ENCODE measurements around the gene ZBTB1. TPM values are rescaled to one million over a fixed set of nuclear protein-coding genes. Genes with fewer than 3 reads are reported as not detected.

The ZBTB1 gene
- total and polyA plus RNA-seq, 9 of the 15 experiments (the other 6 are each of a cell fraction or from before 2014, with no cell fraction given), result 2.3 to 16.5 (median 9.0) TPM

DNA sequence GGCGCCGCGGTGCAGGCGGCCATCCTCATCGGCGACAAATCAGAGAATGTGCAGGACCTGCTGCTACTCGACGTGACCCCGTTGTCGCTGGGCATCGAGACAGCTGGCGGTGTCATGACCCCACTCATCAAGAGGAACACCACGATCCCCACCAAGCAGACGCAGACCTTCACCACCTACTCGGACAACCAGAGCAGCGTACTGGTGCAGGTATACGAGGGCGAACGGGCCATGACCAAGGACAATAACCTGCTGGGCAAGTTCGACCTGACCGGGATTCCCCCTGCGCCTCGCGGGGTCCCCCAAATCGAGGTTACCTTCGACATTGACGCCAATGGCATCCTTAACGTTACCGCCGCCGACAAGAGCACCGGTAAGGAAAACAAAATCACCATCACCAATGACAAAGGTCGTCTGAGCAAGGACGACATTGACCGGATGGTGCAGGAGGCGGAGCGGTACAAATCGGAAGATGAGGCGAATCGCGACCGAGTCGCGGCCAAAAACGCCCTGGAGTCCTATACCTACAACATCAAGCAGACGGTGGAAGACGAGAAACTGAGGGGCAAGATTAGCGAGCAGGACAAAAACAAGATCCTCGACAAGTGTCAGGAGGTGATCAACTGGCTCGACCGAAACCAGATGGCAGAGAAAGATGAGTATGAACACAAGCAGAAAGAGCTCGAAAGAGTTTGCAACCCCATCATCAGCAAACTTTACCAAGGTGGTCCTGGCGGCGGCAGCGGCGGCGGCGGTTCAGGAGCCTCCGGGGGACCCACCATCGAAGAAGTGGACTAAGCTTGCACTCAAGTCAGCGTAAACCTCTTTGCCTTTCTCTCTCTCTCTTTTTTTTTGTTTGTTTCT lies 37.6 kb downstream of the ZBTB1 start:
- Histone ChIP-seq H4K20me1 (replicated peaks; ENCODE audit: control insufficient read depth, insufficient read depth, low read length) (no peaks in the 10 kb centered on the region), H3K79me2 (ENCODE audit: control insufficient read depth, insufficient read depth, low read length) (no peaks in the 10 kb centered on the region), H3K4me3 (no peak overlapping the region), H2AFZ (ENCODE audit: low read depth, low read length) (no peak overlapping the region), H3K27ac (ENCODE audit: extremely low read depth, low read depth, low read length) (no peak overlapping the region), H3K9ac (ENCODE audit: insufficient read depth in 1 of 2, low read depth in 2 of 2, low read length in 2 of 2) (no peak overlapping the region), H3K9me3 (replicated peaks; ENCODE audit: control insufficient read depth, insufficient read depth, low read depth, low read length) (no peaks in the 10 kb centered on the region; the same call in 1 of the 2 replicates), H3K27me3 (ENCODE audit: control insufficient read depth in 2 of 2, insufficient read depth in 2 of 2, low read length in 2 of 2) (peaks cover 2 to 7% of the 10 kb centered on the region in 2 experiments; a peak in 1 of 5 replicates), H3K36me3 (ENCODE audit: control insufficient read depth, insufficient read depth, low read length) (no peaks in the 10 kb centered on the region), H3K4me2 (ENCODE audit: insufficient read depth, low read length) (no peak overlapping the region), H3K4me1 (replicated peaks in 1 of 2; ENCODE audit: control insufficient read depth in 2 of 2, insufficient read depth in 2 of 2, low read length in 2 of 2) (peaks cover 0 to 8% of the 10 kb centered on the region in 2 experiments; a peak in 1 of 5 replicates), H3K9me1 (ENCODE audit: control insufficient read depth, insufficient read depth, low read length) (no peaks in the 10 kb centered on the region)
- FAIRE-seq (no peak), DNase-seq (ENCODE audit: extremely low read depth in 1 of 4, low spot score in 3 of 4) (no peak), ATAC-seq (no peak)
- intact Hi-C loops (cut with micrococcal nuclease) (no loop called here), in situ Hi-C loops (cut with MboI) (no loop called here)
- no peak for TF ChIP-seq NR2F6 (CRISPR knock-in tag; IDR thresholded peaks at IDR 0.05)
- no peak for TF ChIP-seq POLR2AphosphoS2 (IDR thresholded peaks at IDR 0.05; ENCODE audit: low read length)
- TF ChIP-seq, protein P1, sequence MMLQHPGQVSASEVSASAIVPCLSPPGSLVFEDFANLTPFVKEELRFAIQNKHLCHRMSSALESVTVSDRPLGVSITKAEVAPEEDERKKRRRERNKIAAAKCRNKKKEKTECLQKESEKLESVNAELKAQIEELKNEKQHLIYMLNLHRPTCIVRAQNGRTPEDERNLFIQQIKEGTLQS (IDR thresholded peaks at IDR 0.05), result no peak
- TF ChIP-seq, protein P1 (CRISPR knock-in tag; conservative IDR thresholded peaks at IDR 0.05), result no peak
- TF ChIP-seq POLR2G (IDR thresholded peaks at IDR 0.05; ENCODE audit: low read depth, low read length), result no peak
- TF ChIP-seq CEBPG (CRISPR knock-in tag; IDR thresholded peaks at IDR 0.05), result no peak
- no peak for TF ChIP-seq CEBPG (tag; conservative IDR thresholded peaks at IDR 0.05 in 1 of 2, IDR thresholded peaks at IDR 0.05 in 1 of 2)
- TF ChIP-seq ZBED1 (IDR thresholded peaks at IDR 0.05), result no peak
- TF ChIP-seq HOXB6 (CRISPR knock-in tag; IDR thresholded peaks at IDR 0.05; ENCODE audit: borderline replicate concordance), result no peak
- TF ChIP-seq, protein P2, sequence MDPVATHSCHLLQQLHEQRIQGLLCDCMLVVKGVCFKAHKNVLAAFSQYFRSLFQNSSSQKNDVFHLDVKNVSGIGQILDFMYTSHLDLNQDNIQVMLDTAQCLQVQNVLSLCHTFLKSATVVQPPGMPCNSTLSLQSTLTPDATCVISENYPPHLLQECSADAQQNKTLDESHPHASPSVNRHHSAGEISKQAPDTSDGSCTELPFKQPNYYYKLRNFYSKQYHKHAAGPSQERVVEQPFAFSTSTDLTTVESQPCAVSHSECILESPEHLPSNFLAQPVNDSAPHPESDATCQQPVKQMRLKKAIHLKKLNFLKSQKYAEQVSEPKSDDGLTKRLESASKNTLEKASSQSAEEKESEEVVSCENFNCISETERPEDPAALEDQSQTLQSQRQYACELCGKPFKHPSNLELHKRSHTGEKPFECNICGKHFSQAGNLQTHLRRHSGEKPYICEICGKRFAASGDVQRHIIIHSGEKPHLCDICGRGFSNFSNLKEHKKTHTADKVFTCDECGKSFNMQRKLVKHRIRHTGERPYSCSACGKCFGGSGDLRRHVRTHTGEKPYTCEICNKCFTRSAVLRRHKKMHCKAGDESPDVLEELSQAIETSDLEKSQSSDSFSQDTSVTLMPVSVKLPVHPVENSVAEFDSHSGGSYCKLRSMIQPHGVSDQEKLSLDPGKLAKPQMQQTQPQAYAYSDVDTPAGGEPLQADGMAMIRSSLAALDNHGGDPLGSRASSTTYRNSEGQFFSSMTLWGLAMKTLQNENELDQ (CRISPR knock-in tag; IDR thresholded peaks at IDR 0.05; ENCODE audit: borderline replicate concordance), result no peak
- no peak for TF ChIP-seq GABPB1 (CRISPR knock-in tag; IDR thresholded peaks at IDR 0.05)
- WGBS (ENCODE audit: insufficient coverage, low coverage, missing lambda C conversion rate), result 50% methylated on average over 49 of the region's 61 CpGs
- no TSS peak for BruUV-seq (replicated peaks)
- ChIA-PET CTCF (ENCODE audit: low intra/inter-chr PET ratio) (no interaction called here), POLR2A (no interaction called here)
